C4-2B (cell line): Measurements from ENCODE around the gene MGMT.

Experiments used
- CTCF ChIP-seq: fragments of 450-650 bp; conservative IDR thresholded peaks from 2 replicates; pipeline ENCODE4 v1.5.1; 2017; ENCODE audit warnings: mild to moderate bottlenecking
- ZFX ChIP-seq: fragments of 450-650 bp; IDR thresholded peaks from 2 replicates; pipeline ENCODE4 v1.6.1; 2017

GRCh38 chr10:129608653-129609052, 141.6 kb downstream of the MGMT start:
- TF ChIP-seq CTCF (no peak), ZFX (no peak)
